Spleen (tissue), 11 donors: ENCODE results near the gene KPNA3. TPM values are rescaled to one million over a fixed set of nuclear protein-coding genes. Genes with fewer than 3 reads are reported as not detected.

Experiments
- DNase-seq: peaks from one replicate; pipeline ENCODE4 v3.0.0-alpha.2; 2020
- H3K27ac ChIP-seq, 8 donors: fragments of 200-600 bp; sonication (generic) in 7 of 8; 1 replicate in 4 of 8; 2 replicates in 4 of 8; pipeline versions ENCODE4 v1.5.0 to v1.8.0; 2016 to 2021; ENCODE audit warnings: inconsistent platforms in 4 of 8, mild to moderate bottlenecking in 4 of 8, moderate library complexity in 1 of 8
- H3K27me3 ChIP-seq, 7 donors: fragments of 200-600 bp; sonication (generic) in 6 of 7; replicated peaks in 1 of 7; 1 replicate in 4 of 7; 2 replicates in 3 of 7; pipeline versions ENCODE4 v1.5.0 to v1.8.0; 2016 to 2021; ENCODE audit warnings: inconsistent platforms in 3 of 7, mild to moderate bottlenecking in 1 of 7
- H3K36me3 ChIP-seq, 6 donors: fragments of 200-600 bp; sonication (generic) in 5 of 6; 1 replicate in 4 of 6; 2 replicates in 2 of 6; pipeline versions ENCODE4 v1.5.0 to v1.8.0; 2016 to 2021; ENCODE audit warnings: inconsistent platforms in 2 of 6
- H3K4me1 ChIP-seq, 6 donors: fragments of 200-600 bp; sonication (generic) in 5 of 6; 1 replicate in 3 of 6; 2 replicates in 3 of 6; pipeline versions ENCODE4 v1.5.0 to v1.8.0; 2016 to 2021; ENCODE audit warnings: inconsistent platforms in 3 of 6
- H3K4me3 ChIP-seq, 8 donors: fragments of 200-600 bp; sonication (generic) in 7 of 8; 1 replicate in 4 of 8; 2 replicates in 4 of 8; pipeline versions ENCODE4 v1.5.0 to v1.8.0; 2016 to 2021; ENCODE audit warnings: inconsistent platforms in 4 of 8, mild to moderate bottlenecking in 4 of 8, moderate library complexity in 2 of 8
- H3K9me3 ChIP-seq, 8 donors: fragments of 200-600 bp; sonication (generic) in 7 of 8; 1 replicate in 4 of 8; 2 replicates in 4 of 8; pipeline versions ENCODE4 v1.5.0 to v1.8.0; 2016 to 2021; ENCODE audit warnings: inconsistent platforms in 4 of 8
- CTCF ChIP-seq, 11 experiments: fragments of 200-600 bp in 7 of 11; fragments of 450-650 bp in 4 of 11; sonication (generic) in 4 of 11; IDR thresholded peaks in 8 of 11; conservative IDR thresholded peaks in 3 of 11; 1 replicate in 7 of 11; 2 replicates in 4 of 11; pipeline versions ENCODE4 v1.4.0 to v1.8.0; 2016 to 2021; ENCODE audit warnings: antibody characterized with exemption in 11 of 11, inconsistent platforms in 4 of 11, mild to moderate bottlenecking in 1 of 11
- POLR2A ChIP-seq, 3 donors: fragments of 450-650 bp; IDR thresholded peaks; one replicate each; pipeline ENCODE4 v1.5.1; 2017; ENCODE audit warnings: antibody characterized with exemption in 3 of 3, mild to moderate bottlenecking in 1 of 3
- POLR2AphosphoS5 ChIP-seq, 3 donors: sonication (generic); formaldehyde crosslinking; IDR thresholded peaks; one replicate each; pipeline ENCODE4 v1.5.1; 2017; ENCODE audit warnings: antibody characterized with exemption in 3 of 3
- WGBS, 5 donors: extraction: QIAGEN DNeasy Blood & Tissue Kit in 3 of 5; methylation state at CpG; one replicate each; pipeline versions ENCODE4 v1.1.5 to v1.1.7; 2013 to 2018; 5-methylcytosine and 5-hydroxymethylcytosine counted together
- intact Hi-C: fragments of 100-400 bp; cut with DNase I; formaldehyde crosslinking; loops from one replicate; pipeline ENCODE4 v1.15.0; 2023; ENCODE audit warnings: low total_unique reads
- polyA plus RNA-seq, 3 donors: library from polyadenylated mRNA; stranded (reverse); fragments of 200-250 nt; gene quantifications; one replicate each; pipeline ENCODE4 v1.2.1, GENCODE V29; 2013
- total RNA-seq, 7 donors: library from RNA; depleted of rRNA in 3 of 7; stranded (reverse); fragments of >200 nt in 3 of 7; fragmentation: NEBNext Ultra II Directional in 4 of 7; extraction: Animal tissue kit (Norgen Biotek cat#: 25700) in 4 of 7; gene quantifications; one replicate each; pipeline versions ENCODE4 v1.1.0 to v1.2.1, GENCODE V29; 2016 to 2021
- donor health status: healthy with polysubstance abuse.
- donor health status: DM: no; HTN: no; CAD: no; lungs with moderate emphysema.
- donor health status: DM: no; HTN: no; CAD: no.
- donor health status: Bipolar disorder and iron deficiency.
- donor health status: healthy.
- donor health status: DM: no; HTN: no; CAD: no.
- donor health status: DM: yes; HTN: yes; CAD: no.

The KPNA3 gene
- total and polyA plus RNA-seq, 10 donors, result 9.6 to 26.3 (median 20.6) TPM

GRCh38 chr13:49733181-49733951 is 59.1 kb downstream of the KPNA3 start:
- DNase-seq, result no peak
- no peaks in the 10 kb centered on the region for H3K9me3 ChIP-seq
- H3K4me3 ChIP-seq, result no peak overlapping the region
- intact Hi-C loops, result no loop called here
- H3K36me3 ChIP-seq, result peaks cover 0 to 41% (median 16%) of the 10 kb centered on the region in 6 donors
- TF ChIP-seq POLR2AphosphoS5 (IDR thresholded peaks at IDR 0.05) (no peak), POLR2A (IDR thresholded peaks at IDR 0.05) (no peak), CTCF (IDR thresholded peaks at IDR 0.05 in 8 of 11, conservative IDR thresholded peaks at IDR 0.05 in 3 of 11) (no peak)
- 89 to 93% (median 92%) methylated on average over 12 of the region's 12 CpGs for WGBS, 5 donors
- H3K27ac ChIP-seq, result no peak overlapping the region
- H3K27me3 ChIP-seq, result no peaks in the 10 kb centered on the region
- no peaks in the 10 kb centered on the region for H3K4me1 ChIP-seq

GRCh38 chr13:49731766-49732165 is 60.7 kb downstream of the KPNA3 start:
- TF ChIP-seq POLR2AphosphoS5 (IDR thresholded peaks at IDR 0.05) (no peak), POLR2A (IDR thresholded peaks at IDR 0.05) (no peak), CTCF (IDR thresholded peaks at IDR 0.05 in 8 of 11, conservative IDR thresholded peaks at IDR 0.05 in 3 of 11) (no peak)
- H3K4me3 ChIP-seq, result no peak overlapping the region
- no peaks in the 10 kb centered on the region for H3K27me3 ChIP-seq
- intact Hi-C loops, result no loop called here
- no peak overlapping the region for H3K27ac ChIP-seq
- peaks cover 0 to 56% (median 19%) of the 10 kb centered on the region in 6 donors for H3K36me3 ChIP-seq
- no peak for DNase-seq
- H3K9me3 ChIP-seq, result no peaks in the 10 kb centered on the region
- no peaks in the 10 kb centered on the region for H3K4me1 ChIP-seq

GRCh38 chr13:49716615-49717014 is 75.9 kb downstream of the KPNA3 start:
- no peak for DNase-seq
- TF ChIP-seq POLR2AphosphoS5 (IDR thresholded peaks at IDR 0.05) (no peak), POLR2A (IDR thresholded peaks at IDR 0.05) (no peak), CTCF (IDR thresholded peaks at IDR 0.05 in 8 of 11, conservative IDR thresholded peaks at IDR 0.05 in 3 of 11) (no peak)
- H3K9me3 ChIP-seq, result peaks cover 5 to 33% (median 27%) of the 10 kb centered on the region in 8 donors
- intact Hi-C loops, result no loop called here
- H3K4me1 ChIP-seq, result no peaks in the 10 kb centered on the region
- no peaks in the 10 kb centered on the region for H3K27me3 ChIP-seq
- peaks cover 0 to 87% (median 49%) of the 10 kb centered on the region in 6 donors for H3K36me3 ChIP-seq
- H3K27ac ChIP-seq, result no peak overlapping the region
- H3K4me3 ChIP-seq, result no peak overlapping the region
- 96 to 98% (median 97%) methylated on average over 6 of the region's 6 CpGs for WGBS, 5 donors

DNA sequence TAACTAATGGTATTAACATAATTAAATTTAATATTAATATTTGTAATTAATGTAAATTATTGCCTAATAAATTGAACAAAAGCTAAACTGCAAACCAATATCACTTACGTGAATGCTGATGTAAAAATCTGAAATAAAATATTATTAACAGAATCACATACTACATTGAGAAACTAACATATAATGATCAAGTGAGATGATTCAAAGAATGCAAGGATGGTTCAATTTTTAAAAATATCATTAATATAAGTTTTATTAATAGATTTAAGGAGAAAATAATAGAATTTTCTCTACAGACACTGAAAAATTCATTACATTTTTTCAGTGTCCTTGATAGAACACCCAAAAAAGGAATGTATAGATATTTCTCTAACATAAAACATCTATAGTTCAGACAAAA is 77.7 kb downstream of the KPNA3 start:
- DNase-seq, result no peak
- no peak overlapping the region for H3K27ac ChIP-seq
- WGBS, 5 donors, result 97 to 100% (median 100%) methylated on average over 1 of the region's 1 CpG
- TF ChIP-seq POLR2AphosphoS5 (IDR thresholded peaks at IDR 0.05), result no peak
- TF ChIP-seq CTCF (IDR thresholded peaks at IDR 0.05 in 8 of 11, conservative IDR thresholded peaks at IDR 0.05 in 3 of 11), result no peak
- TF ChIP-seq POLR2A (IDR thresholded peaks at IDR 0.05), result no peak
- H3K4me3 ChIP-seq, result no peak overlapping the region
- H3K9me3 ChIP-seq, result peaks cover 5 to 33% (median 27%) of the 10 kb centered on the region in 8 donors
- H3K27me3 ChIP-seq, result no peaks in the 10 kb centered on the region
- intact Hi-C loops, result no loop called here
- H3K4me1 ChIP-seq, result no peaks in the 10 kb centered on the region
- peaks cover 0 to 87% (median 42%) of the 10 kb centered on the region in 6 donors for H3K36me3 ChIP-seq
